Hematopoietic multipotent progenitor cell treated with erythropoietin and hydrocortisone succinate and interleukin-3 and kit ligand, for 8 days (in vitro differentiated cells): ENCODE measurements around the gene PITX3.
A peak's percentile ranks its signal among the peaks of the same experiment; 100 is the strongest.
"Not testable (repeated sequence)": the region's sequence is repeated elsewhere in the genome, so short reads cannot be mapped to it uniquely, and the experiment has no call there.

ENCODE experiments used
- DNase-seq: peaks from one replicate; pipeline ENCODE4 v3.0.0-alpha.2; 2015

The PITX3 gene

GRCh38 chr10:102225646-102226541 is 15.4 kb downstream of the PITX3 start, which contains the start of gene ELOVL3:
Gene ELOVL3, plus strand, starts transcription at chr10:102226299. Its CDS starts 250 bp downstream, at chr10:102226549.
- peak; percentile 91 for DNase-seq

GRCh38 chr10:102222797-102223196 is 18.5 kb downstream of the PITX3 start:
- no peak for DNase-seq

- no peak for DNase-seq
These were observed 20.7 kb downstream of the PITX3 start for GRCh38 chr10:102220612-102221011.

GRCh38 chr10:102219370-102219769 is 21.9 kb downstream of the PITX3 start:
- DNase-seq = no peak

GRCh38 chr10:102213599-102213998 is 27.7 kb downstream of the PITX3 start:
- DNase-seq = not testable (repeated sequence)

- no peak for DNase-seq
These were observed 29.6 kb downstream of the PITX3 start for GRCh38 chr10:102211615-102212299.

GRCh38 chr10:102208311-102209035 is 32.8 kb downstream of the PITX3 start:
- DNase-seq = no peak

GRCh38 chr10:102202386-102202785 is 38.9 kb downstream of the PITX3 start:
- no peak for DNase-seq

GRCh38 chr10:102200751-102201640 is 40.3 kb downstream of the PITX3 start:
- DNase-seq = no peak

- DNase-seq = no peak
These were observed 43.3 kb downstream of the PITX3 start for GRCh38 chr10:102198027-102198426.

GRCh38 chr10:102196893-102197292 is 44.4 kb downstream of the PITX3 start:
- DNase-seq = no peak

GRCh38 chr10:102195296-102195870 is 45.9 kb downstream of the PITX3 start:
- no peak for DNase-seq

GRCh38 chr10:102191956-102192355 is 49.4 kb downstream of the PITX3 start:
- DNase-seq = no peak

GRCh38 chr10:102188941-102189898 is 52.1 kb downstream of the PITX3 start:
- DNase-seq = not testable (repeated sequence)

GRCh38 chr10:102188298-102188940 is 52.9 kb downstream of the PITX3 start:
- no peak for DNase-seq

- DNase-seq = no peak
These were observed 55.3 kb downstream of the PITX3 start for GRCh38 chr10:102185811-102186527.

- no peak for DNase-seq
These were observed 56.0 kb downstream of the PITX3 start for GRCh38 chr10:102185272-102185671.

GRCh38 chr10:102184606-102185005 is 56.7 kb downstream of the PITX3 start:
- DNase-seq = no peak
